DOHH2 (cell line): ENCODE data around the gene PRDM5.

ENCODE experiments used
- H3F3A ChIP-seq: fragments of 200-600 bp; sonication (generic), shearing (Covaris generic); 2 replicates; pipeline ENCODE4 v1.6.0; 2016; ENCODE audit warnings: antibody characterized with exemption, mild to moderate bottlenecking; ENCODE audit not compliant: control insufficient read depth, insufficient read depth
- H3K27ac ChIP-seq: fragments of 200-600 bp; sonication (generic); 2 replicates; pipeline ENCODE4 v1.5.1; 2014; ENCODE audit warnings: low read depth, mild to moderate bottlenecking, low read length, moderate library complexity
- H3K27me3 ChIP-seq: fragments of 200-600 bp; sonication (generic); 2 replicates; pipeline ENCODE4 v1.6.1; 2014; ENCODE audit warnings: mild to moderate bottlenecking, low read length, mixed read lengths; ENCODE audit not compliant: control insufficient read depth
- H3K36me3 ChIP-seq: fragments of 200-600 bp; sonication (generic); 2 replicates; pipeline ENCODE4 v1.6.1; 2014; ENCODE audit warnings: mild to moderate bottlenecking, low read length, moderate library complexity, mixed read lengths; ENCODE audit not compliant: control insufficient read depth
- H3K4me1 ChIP-seq: fragments of 200-600 bp; sonication (generic); 2 replicates; pipeline ENCODE4 v1.6.1; 2014; ENCODE audit warnings: mild to moderate bottlenecking, low read length, mixed read lengths; ENCODE audit not compliant: control insufficient read depth
- H3K4me2 ChIP-seq: fragments of 200-600 bp; sonication (generic); 2 replicates; pipeline ENCODE4 v1.6.0; 2014; ENCODE audit warnings: mild to moderate bottlenecking, low read length, moderate library complexity
- H3K4me3 ChIP-seq: fragments of 200-600 bp; sonication (generic); 2 replicates; pipeline ENCODE4 v1.5.1; 2014; ENCODE audit warnings: mild to moderate bottlenecking, low read length, mixed read lengths
- H3K79me2 ChIP-seq: fragments of 200-600 bp; sonication (generic); 2 replicates; pipeline ENCODE4 v1.6.1; 2014; ENCODE audit warnings: mild to moderate bottlenecking, low read length, mixed read lengths; ENCODE audit not compliant: control insufficient read depth
- H3K9me2 ChIP-seq: fragments of 200-600 bp; sonication (generic); replicated peaks from 2 replicates; pipeline ENCODE4 v1.6.1; 2014; ENCODE audit warnings: mild to moderate bottlenecking, low read length, mixed read lengths; ENCODE audit not compliant: control insufficient read depth
- H3K9me3 ChIP-seq: fragments of 200-600 bp; sonication (generic); 2 replicates; pipeline ENCODE4 v1.6.1; 2014; ENCODE audit warnings: antibody characterized with exemption, low read length, mixed read lengths; ENCODE audit not compliant: control insufficient read depth, insufficient read depth
- H4K20me1 ChIP-seq: fragments of 200-600 bp; sonication (generic); 2 replicates; pipeline ENCODE4 v1.6.0; 2014; ENCODE audit warnings: low read depth, mild to moderate bottlenecking, antibody characterized with exemption, low read length, moderate library complexity; ENCODE audit not compliant: control insufficient read depth, insufficient read depth
- CTCF ChIP-seq: fragments of 200-600 bp; sonication (generic); IDR thresholded peaks from one replicate; pipeline ENCODE4 v1.5.1; 2014; ENCODE audit warnings: antibody characterized with exemption, mild to moderate bottlenecking, low read depth, low read length; ENCODE audit not compliant: poor library complexity, severe bottlenecking
- EZH2phosphoT487 ChIP-seq: fragments of 200-600 bp; sonication (generic); IDR thresholded peaks from 2 replicates; pipeline ENCODE4 v1.6.1; 2017; ENCODE audit warnings: borderline replicate concordance, mild to moderate bottlenecking, antibody characterized with exemption, low read length, moderate library complexity, mixed read lengths

The PRDM5 gene

GRCh38 chr4:120769227-120769626 lies 153.3 kb downstream of the PRDM5 start:
- Histone ChIP-seq H3F3A (no peaks in the 10 kb centered on the region), H3K27me3 (no peaks in the 10 kb centered on the region), H3K4me3 (no peak overlapping the region), H3K4me2 (no peak overlapping the region), H4K20me1 (no peaks in the 10 kb centered on the region), H3K9me2 (no peaks in the 10 kb centered on the region), H3K36me3 (no peaks in the 10 kb centered on the region), H3K27ac (no peak overlapping the region), H3K4me1 (peaks cover 39% of the 10 kb centered on the region), H3K79me2 (no peaks in the 10 kb centered on the region), H3K9me3 (no peaks in the 10 kb centered on the region)
- no peak for TF ChIP-seq CTCF
- no peak for TF ChIP-seq EZH2phosphoT487

- peaks cover 21% of the 10 kb centered on the region for H3K4me1 ChIP-seq
- H3K79me2 ChIP-seq, result no peaks in the 10 kb centered on the region
- H3K27ac ChIP-seq, result peak overlapping the region; percentile 59
- no peaks in the 10 kb centered on the region for H3K36me3 ChIP-seq
- H3F3A ChIP-seq, result no peaks in the 10 kb centered on the region
- no peaks in the 10 kb centered on the region for H3K9me2 ChIP-seq
- no peaks in the 10 kb centered on the region for H3K9me3 ChIP-seq
- peak overlapping the region; percentile 74 for H3K4me2 ChIP-seq
- no peaks in the 10 kb centered on the region for H3K27me3 ChIP-seq
- H3K4me3 ChIP-seq, result peak overlapping the region; percentile 45
- no peaks in the 10 kb centered on the region for H4K20me1 ChIP-seq
- no peak for TF ChIP-seq EZH2phosphoT487
- no peak for TF ChIP-seq CTCF
Observed at GRCh38 chr4:120765260-120765680, 157.3 kb downstream of the PRDM5 start.

- Histone ChIP-seq H3K36me3 (no peaks in the 10 kb centered on the region), H3K4me3 (no peak overlapping the region), H3K4me2 (no peak overlapping the region), H4K20me1 (no peaks in the 10 kb centered on the region), H3F3A (no peaks in the 10 kb centered on the region), H3K27ac (no peak overlapping the region), H3K79me2 (no peaks in the 10 kb centered on the region), H3K9me2 (no peaks in the 10 kb centered on the region), H3K27me3 (no peaks in the 10 kb centered on the region), H3K4me1 (peaks cover 21% of the 10 kb centered on the region), H3K9me3 (no peaks in the 10 kb centered on the region)
- TF ChIP-seq CTCF (no peak), EZH2phosphoT487 (no peak)
Observed at GRCh38 chr4:120763650-120764049, 158.9 kb downstream of the PRDM5 start.

- no peak overlapping the region for H3K4me3 ChIP-seq
- H3K27me3 ChIP-seq, result no peaks in the 10 kb centered on the region
- H3F3A ChIP-seq, result no peaks in the 10 kb centered on the region
- H3K36me3 ChIP-seq, result no peaks in the 10 kb centered on the region
- no peaks in the 10 kb centered on the region for H3K9me3 ChIP-seq
- no peaks in the 10 kb centered on the region for H4K20me1 ChIP-seq
- no peak overlapping the region for H3K4me2 ChIP-seq
- no peaks in the 10 kb centered on the region for H3K9me2 ChIP-seq
- TF ChIP-seq EZH2phosphoT487 (no peak), CTCF (no peak)
- H3K79me2 ChIP-seq, result no peaks in the 10 kb centered on the region
- H3K4me1 ChIP-seq, result peaks cover 16% of the 10 kb centered on the region
- H3K27ac ChIP-seq, result no peak overlapping the region
Observed at GRCh38 chr4:120761070-120761469, 161.5 kb downstream of the PRDM5 start.
